Activated CD8-positive, alpha-beta T cell treated with anti-CD3 and anti-CD28 coated beads for 36 hours (primary cell): Measurements from ENCODE around the gene AP1B1. TPM values are rescaled to one million over a fixed set of nuclear protein-coding genes. Genes with fewer than 3 reads are reported as not detected.

Experiments used
- ATAC-seq: fragments of 200-7000 bp; cut with Tn5 transposase; one replicate; pipeline ENCODE4 v1.10.0; 2021; ENCODE audit warnings: mild to moderate bottlenecking, moderate library complexity
- CTCF ChIA-PET: fragments of 350-600 bp; sonication (Branson Sonifier 250); formaldehyde crosslinking; loops from one replicate; lab custom pipeline; 2021; ENCODE audit warnings: antibody characterized with exemption; lab: Charles Lee
- POLR2A ChIA-PET: fragments of 350-600 bp; sonication (Branson Sonifier 250); formaldehyde crosslinking; loops from one replicate; lab custom pipeline; 2021; ENCODE audit warnings: antibody characterized with exemption; lab: Charles Lee
- DNase-seq: peaks from one replicate; pipeline ENCODE4 v3.0.0-alpha.2; 2020
- H3K27ac Mint-ChIP-seq: one replicate; pipeline ENCODE4 v1.8.0; 2021; ENCODE audit warnings: mild to moderate bottlenecking, mixed read lengths
- H3K27me3 Mint-ChIP-seq: one replicate; pipeline ENCODE4 v1.8.0; 2021; ENCODE audit warnings: mixed read lengths
- H3K36me3 Mint-ChIP-seq: one replicate; pipeline ENCODE4 v1.8.0; 2021; ENCODE audit warnings: low read depth, mixed read lengths
- H3K4me1 Mint-ChIP-seq: one replicate; pipeline ENCODE4 v1.8.0; 2021; ENCODE audit warnings: low read depth, mixed read lengths
- H3K4me3 Mint-ChIP-seq: one replicate; pipeline ENCODE4 v1.8.0; 2021; ENCODE audit warnings: mild to moderate bottlenecking, moderate library complexity, mixed read lengths
- H3K9me3 Mint-ChIP-seq: one replicate; pipeline ENCODE4 v1.8.0; 2021; ENCODE audit warnings: mixed read lengths
- intact Hi-C: fragments of 100-400 bp; cut with micrococcal nuclease; formaldehyde crosslinking; loops from one replicate; pipeline ENCODE4 v1.10.0; 2022
- total RNA-seq, 2 experiments: library from RNA; stranded (reverse); gene quantifications; one replicate each; pipeline ENCODE4 v1.2.3, GENCODE V29; 2021
- TF ChIP-seq, protein P1 (sequence below): fragments of 200-600 bp; IDR thresholded peaks from one replicate; pipeline ENCODE4 v1.8.0; 2022; ENCODE audit warnings: antibody characterized with exemption, mild to moderate bottlenecking

The AP1B1 gene
- total RNA-seq, 2 experiments from 2014 or later: 57.5 to 59.0 TPM

DNA sequence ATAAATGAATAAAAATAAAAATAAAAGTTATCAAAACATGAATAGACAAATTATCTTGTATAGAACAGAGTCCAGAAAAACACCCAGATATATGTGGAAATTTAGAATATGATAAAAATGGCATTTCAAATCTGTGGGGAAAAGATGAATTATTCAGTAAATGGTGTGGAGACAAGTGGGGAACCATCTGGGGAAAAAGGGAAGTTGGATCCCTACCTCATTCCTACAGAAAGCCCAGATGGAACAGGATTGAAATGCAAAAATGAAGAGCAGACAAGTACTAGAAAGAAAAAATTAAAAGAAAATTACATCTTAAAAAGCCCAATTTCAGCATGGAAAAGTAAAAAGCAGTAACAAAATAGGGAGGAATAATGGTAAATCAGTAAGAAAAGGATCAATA, 64.7 kb downstream of the AP1B1 start:
- Mint-ChIP-seq H3K4me3 (no peak overlapping the region), H3K27ac (no peak overlapping the region), H3K9me3 (no peaks in the 10 kb centered on the region), H3K36me3 (no peaks in the 10 kb centered on the region), H3K27me3 (no peaks in the 10 kb centered on the region), H3K4me1 (no peaks in the 10 kb centered on the region)
- ATAC-seq (no peak), DNase-seq (no peak)
- intact Hi-C loops: no loop called here
- TF ChIP-seq, protein P1, sequence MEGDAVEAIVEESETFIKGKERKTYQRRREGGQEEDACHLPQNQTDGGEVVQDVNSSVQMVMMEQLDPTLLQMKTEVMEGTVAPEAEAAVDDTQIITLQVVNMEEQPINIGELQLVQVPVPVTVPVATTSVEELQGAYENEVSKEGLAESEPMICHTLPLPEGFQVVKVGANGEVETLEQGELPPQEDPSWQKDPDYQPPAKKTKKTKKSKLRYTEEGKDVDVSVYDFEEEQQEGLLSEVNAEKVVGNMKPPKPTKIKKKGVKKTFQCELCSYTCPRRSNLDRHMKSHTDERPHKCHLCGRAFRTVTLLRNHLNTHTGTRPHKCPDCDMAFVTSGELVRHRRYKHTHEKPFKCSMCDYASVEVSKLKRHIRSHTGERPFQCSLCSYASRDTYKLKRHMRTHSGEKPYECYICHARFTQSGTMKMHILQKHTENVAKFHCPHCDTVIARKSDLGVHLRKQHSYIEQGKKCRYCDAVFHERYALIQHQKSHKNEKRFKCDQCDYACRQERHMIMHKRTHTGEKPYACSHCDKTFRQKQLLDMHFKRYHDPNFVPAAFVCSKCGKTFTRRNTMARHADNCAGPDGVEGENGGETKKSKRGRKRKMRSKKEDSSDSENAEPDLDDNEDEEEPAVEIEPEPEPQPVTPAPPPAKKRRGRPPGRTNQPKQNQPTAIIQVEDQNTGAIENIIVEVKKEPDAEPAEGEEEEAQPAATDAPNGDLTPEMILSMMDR: no peak
- POLR2A ChIA-PET: no interaction called here
- CTCF ChIA-PET: no interaction called here

- CTCF ChIA-PET: no interaction called here
Measured at GRCh38 chr22:29320546-29320945, 67.8 kb downstream of the AP1B1 start.

GRCh38 chr22:29319072-29319471, 69.3 kb downstream of the AP1B1 start:
- Mint-ChIP-seq H3K36me3 (no peaks in the 10 kb centered on the region), H3K9me3 (no peaks in the 10 kb centered on the region), H3K27ac (no peak overlapping the region), H3K4me1 (peaks cover 7% of the 10 kb centered on the region), H3K4me3 (no peak overlapping the region), H3K27me3 (peaks cover 20% of the 10 kb centered on the region)
- ATAC-seq (no peak), DNase-seq (no peak)
- CTCF ChIA-PET: no interaction called here
- TF ChIP-seq, protein P1: no peak
- intact Hi-C loops: no loop called here
- POLR2A ChIA-PET: no interaction called here

More at GRCh38 chr22:29320546-29320945, 67.8 kb downstream of the AP1B1 start:
- intact Hi-C loops: no loop called here
- POLR2A ChIA-PET: interaction anchor here (0.6 to 1.2 kb wide), 4 partner anchors 9 to 664 kb away, joined by 3 read pairs; partner anchors contain the start of gene GAS2L1
- no peak overlapping the region for H3K4me3 Mint-ChIP-seq
- no peak for DNase-seq
- TF ChIP-seq, protein P1: no peak
- no peaks in the 10 kb centered on the region for H3K9me3 Mint-ChIP-seq
- no peak for ATAC-seq
- peaks cover 13% of the 10 kb centered on the region for H3K27me3 Mint-ChIP-seq
- no peak overlapping the region for H3K27ac Mint-ChIP-seq
- H3K4me1 Mint-ChIP-seq: no peaks in the 10 kb centered on the region
- no peaks in the 10 kb centered on the region for H3K36me3 Mint-ChIP-seq

- Mint-ChIP-seq H3K9me3 (no peaks in the 10 kb centered on the region), H3K27me3 (peaks cover 32% of the 10 kb centered on the region), H3K36me3 (no peaks in the 10 kb centered on the region), H3K27ac (no peak overlapping the region), H3K4me1 (peaks cover 19% of the 10 kb centered on the region), H3K4me3 (no peak overlapping the region)
- CTCF ChIA-PET: interaction anchor here (0.8 to 1.9 kb wide), 3 partner anchors 11 to 98 kb away, joined by 3 to 6 read pairs (median 3); partner anchors contain the start of gene GAS2L1
- DNase-seq (no peak), ATAC-seq (no peak)
- TF ChIP-seq, protein P1: no peak
- intact Hi-C loops: no loop called here
- POLR2A ChIA-PET: interaction anchor here (0.8 kb wide), 1 partner anchor 51 kb away, joined by 3 read pairs; no protein-coding TSS in a partner anchor
Measured at GRCh38 chr22:29317827-29318454, 70.4 kb downstream of the AP1B1 start.

DNA sequence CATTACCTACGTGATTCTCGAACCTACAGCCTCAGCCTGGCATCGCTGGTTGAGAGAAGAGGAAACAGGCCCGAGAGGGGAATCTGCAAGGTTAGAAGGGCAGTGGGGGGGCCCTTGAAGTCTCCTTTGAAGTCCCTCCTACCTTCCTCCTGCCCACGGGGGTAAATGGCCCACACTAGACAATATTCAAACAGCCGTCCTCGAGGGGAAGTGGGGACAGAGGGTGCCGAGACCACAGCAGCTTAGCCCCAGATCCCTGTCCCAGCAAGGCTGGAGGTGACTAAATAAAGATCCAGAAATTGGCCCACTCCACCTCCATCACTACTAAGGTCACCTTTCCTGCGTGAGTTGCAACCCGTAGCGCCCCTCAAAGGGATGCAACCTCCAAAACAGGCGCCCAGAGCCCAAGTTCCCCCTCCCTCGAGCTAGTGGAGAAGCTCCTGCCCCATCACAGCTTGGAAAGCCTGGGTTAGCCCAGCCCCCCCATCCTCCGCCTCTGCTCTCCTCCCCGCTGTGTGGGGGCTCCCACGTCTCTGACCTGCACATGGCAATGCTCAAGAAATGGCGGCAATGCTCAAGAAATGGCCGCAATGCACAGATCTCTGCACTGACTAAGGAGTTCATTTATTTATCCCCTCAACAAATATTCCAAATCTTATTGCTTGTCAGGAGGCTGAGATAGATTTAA, 72.1 kb downstream of the AP1B1 start:
- DNase-seq (no peak), ATAC-seq (no peak)
- TF ChIP-seq, protein P1: no peak
- Mint-ChIP-seq H3K36me3 (no peaks in the 10 kb centered on the region), H3K4me1 (peaks cover 20% of the 10 kb centered on the region), H3K27ac (no peak overlapping the region), H3K27me3 (peaks cover 41% of the 10 kb centered on the region), H3K4me3 (no peak overlapping the region), H3K9me3 (no peaks in the 10 kb centered on the region)
- CTCF ChIA-PET: interaction anchor here (1.2 to 1.9 kb wide), 3 partner anchors 9 to 100 kb away, joined by 3 to 6 read pairs (median 4); partner anchors contain the start of gene GAS2L1
- intact Hi-C loops: no loop called here
- POLR2A ChIA-PET: interaction anchor here (0.6 to 0.7 kb wide), 2 partner anchors 26 to 46 kb away, joined by 3 to 4 read pairs; no protein-coding TSS in a partner anchor
